ENCODE data around the gene CDH11.

- TF ChIP-seq POLR2A (IDR thresholded peaks at IDR 0.05) (no peak), CTCF (IDR thresholded peaks at IDR 0.05) (no peak)
Observed at GRCh38 chr16:65049679-65050078, 72.2 kb downstream of the CDH11 start.

All from breast epithelium (tissue), 3 donors.